IMR-90 (cell line): ENCODE data around the gene XRCC4. TPM values are rescaled to one million over a fixed set of nuclear protein-coding genes. Genes with fewer than 3 reads are reported as not detected.

ENCODE experiments used
- ATAC-seq: fragments of 200-7000 bp; cut with Tn5 transposase; 2 replicates; pipeline ENCODE4 v1.9.1; 2020; ENCODE audit warnings: low read depth, mild to moderate bottlenecking, moderate library complexity
- BruUV-seq: library from RNA; stranded (reverse); fragments of 400-500 nt; replicated peaks from 2 replicates; lab custom pipeline; 2021; lab: Mats Ljungman, UMichigan
- CTCF ChIA-PET: fragments of 300-600 bp; formaldehyde crosslinking; extraction: SDS; loops from one replicate; lab custom pipeline; 2021; ENCODE audit warnings: antibody characterized with exemption; lab: Yijun Ruan, JAX
- POLR2A ChIA-PET: fragments of 300-600 bp; sonication (Branson Sonifier 250); formaldehyde crosslinking; loops from one replicate; lab custom pipeline; 2022; ENCODE audit warnings: antibody characterized with exemption; ENCODE audit not compliant: unreplicated experiment; lab: Charles Lee
- DNase-seq: peaks from one replicate; pipeline ENCODE4 v3.0.0; 2013
- H2AFZ ChIP-seq: replicated peaks from 2 replicates; pipeline ENCODE3; 2013; ENCODE audit warnings: low read length, mild to moderate bottlenecking; ENCODE audit not compliant: poor library complexity
- H2AK5ac ChIP-seq: 2 replicates; pipeline ENCODE4 v1.6.1; 2013; ENCODE audit warnings: low read depth, low read length, inconsistent platforms
- H2AK9ac ChIP-seq: replicated peaks from 2 replicates; pipeline ENCODE3; 2013; ENCODE audit warnings: mild to moderate bottlenecking, low read depth, low read length, moderate library complexity; ENCODE audit not compliant: poor library complexity
- H2BK120ac ChIP-seq: 2 replicates; pipeline ENCODE4 v1.6.1; 2013; ENCODE audit warnings: low read depth, low read length, inconsistent platforms
- H2BK15ac ChIP-seq: 3 replicates; pipeline ENCODE4 v1.6.1; 2013; ENCODE audit warnings: low read depth, low read length, inconsistent platforms
- H2BK20ac ChIP-seq: 2 replicates; pipeline ENCODE4 v1.6.1; 2013; ENCODE audit warnings: low read depth, mild to moderate bottlenecking, inconsistent platforms, low read length, moderate library complexity
- H2BK5ac ChIP-seq: 2 replicates; pipeline ENCODE4 v1.6.1; 2013; ENCODE audit warnings: mild to moderate bottlenecking, low read depth, low read length, inconsistent platforms; ENCODE audit not compliant: poor library complexity, severe bottlenecking
- H3K14ac ChIP-seq: replicated peaks from 2 replicates; pipeline ENCODE4 v1.6.1; 2013; ENCODE audit warnings: low read depth, low read length, inconsistent platforms
- H3K18ac ChIP-seq: 2 replicates; pipeline ENCODE4 v1.6.1; 2013; ENCODE audit warnings: low read depth, low read length, control low read depth
- H3K23ac ChIP-seq: 2 replicates; pipeline ENCODE4 v1.6.1; 2013; ENCODE audit warnings: low read depth, low read length, inconsistent platforms
- H3K27ac ChIP-seq: 2 replicates; pipeline ENCODE4 v1.5.1; 2013; ENCODE audit warnings: mild to moderate bottlenecking, control low read depth, low read length; ENCODE audit not compliant: insufficient read depth
- H3K27me3 ChIP-seq: 2 replicates; pipeline ENCODE4 v1.6.1; 2013; ENCODE audit warnings: low read length; ENCODE audit not compliant: control insufficient read depth, insufficient read depth
- H3K36me3 ChIP-seq: 2 replicates; pipeline ENCODE4 v1.6.1; 2013; ENCODE audit warnings: low read length, mixed read lengths; ENCODE audit not compliant: control insufficient read depth, insufficient read depth
- H3K4ac ChIP-seq: 2 replicates; pipeline ENCODE4 v1.6.1; 2013; ENCODE audit warnings: low read depth, low read length, inconsistent platforms
- H3K4me1 ChIP-seq: 2 replicates; pipeline ENCODE4 v1.6.1; 2013; ENCODE audit warnings: low read length, mixed read lengths; ENCODE audit not compliant: control insufficient read depth, insufficient read depth
- H3K4me2 ChIP-seq: 2 replicates; pipeline ENCODE4 v1.6.1; 2013; ENCODE audit warnings: low read depth, mild to moderate bottlenecking, control low read depth, low read length, moderate library complexity
- H3K4me3 ChIP-seq: 2 replicates; pipeline ENCODE4 v1.5.1; 2013; ENCODE audit warnings: low read depth, mild to moderate bottlenecking, control low read depth, low read length, moderate library complexity; ENCODE audit not compliant: insufficient read depth
- H3K56ac ChIP-seq: 2 replicates; pipeline ENCODE4 v1.6.1; 2013; ENCODE audit warnings: low read length, inconsistent platforms; ENCODE audit not compliant: insufficient read depth; ENCODE audit errors: extremely low read depth
- H3K79me1 ChIP-seq, 2 experiments: 2 replicates each; pipeline ENCODE4 v1.6.1; 2013; ENCODE audit warnings: low read length in 2 of 2, inconsistent platforms in 1 of 2, low read depth in 1 of 2
- H3K9ac ChIP-seq: 2 replicates; pipeline ENCODE4 v1.6.1; 2013; ENCODE audit warnings: low read depth, low read length, control low read depth
- H3K9me1 ChIP-seq: 2 replicates; pipeline ENCODE4 v1.6.1; 2013; ENCODE audit warnings: low read length, inconsistent platforms; ENCODE audit not compliant: insufficient read depth
- H3K9me3 ChIP-seq: 2 replicates; pipeline ENCODE4 v1.6.1; 2013; ENCODE audit warnings: low read length; ENCODE audit not compliant: control insufficient read depth, insufficient read depth
- H4K20me1 ChIP-seq: 2 replicates; pipeline ENCODE4 v1.6.1; 2013; ENCODE audit warnings: low read length, inconsistent platforms; ENCODE audit not compliant: insufficient read depth
- H4K5ac ChIP-seq: 2 replicates; pipeline ENCODE4 v1.6.1; 2013; ENCODE audit warnings: mild to moderate bottlenecking, low read depth, low read length, control low read depth
- H4K8ac ChIP-seq, 2 experiments: 2 replicates each; pipeline ENCODE4 v1.6.1; 2013; ENCODE audit warnings: low read depth in 2 of 2, low read length in 2 of 2, control low read depth in 1 of 2, inconsistent platforms in 1 of 2
- H4K91ac ChIP-seq: 2 replicates; pipeline ENCODE4 v1.6.1; 2013; ENCODE audit warnings: low read depth, low read length, inconsistent platforms; ENCODE audit not compliant: insufficient read depth
- CHD1 ChIP-seq: IDR thresholded peaks from 2 replicates; pipeline ENCODE4 v1.6.1; 2012; ENCODE audit warnings: low read depth, low read length, improper control_type of control experiment
- FOS ChIP-seq: fragments of 150-350 bp; IDR thresholded peaks from 2 replicates; pipeline ENCODE4 v1.6.1; 2016; ENCODE audit warnings: low read depth, low read length
- MAFK ChIP-seq: IDR thresholded peaks from 2 replicates; pipeline ENCODE4 v1.6.1; 2012; ENCODE audit warnings: low read depth, low read length, improper control_type of control experiment
- MAZ ChIP-seq: IDR thresholded peaks from 2 replicates; pipeline ENCODE4 v1.6.1; 2012; ENCODE audit warnings: low read depth, mild to moderate bottlenecking, low read length, improper control_type of control experiment, moderate library complexity, borderline replicate concordance
- MXI1 ChIP-seq: IDR thresholded peaks from 2 replicates; pipeline ENCODE4 v1.6.1; 2012; ENCODE audit warnings: low read depth, mild to moderate bottlenecking, low read length, moderate library complexity, borderline replicate concordance
- NFE2L2 ChIP-seq: fragments of 150-350 bp; IDR thresholded peaks from 2 replicates; pipeline ENCODE4 v1.6.1; 2016; ENCODE audit warnings: low read depth, mild to moderate bottlenecking, low read length
- POLR2A ChIP-seq: IDR thresholded peaks from 2 replicates; pipeline ENCODE4 v1.6.1; 2012; ENCODE audit warnings: mild to moderate bottlenecking, low read depth, low read length
- RAD21 ChIP-seq: IDR thresholded peaks from 2 replicates; pipeline ENCODE4 v1.6.1; 2012; ENCODE audit warnings: low read length, improper control_type of control experiment
- RCOR1 ChIP-seq: IDR thresholded peaks from 2 replicates; pipeline ENCODE4 v1.6.1; 2012; ENCODE audit warnings: mild to moderate bottlenecking, low read length, improper control_type of control experiment; ENCODE audit not compliant: insufficient replicate concordance
- RFX5 ChIP-seq: IDR thresholded peaks from 2 replicates; pipeline ENCODE4 v1.8.0; 2012; ENCODE audit warnings: low read depth, mild to moderate bottlenecking, low read length, moderate library complexity
- SMC3 ChIP-seq: fragments of 150-350 bp; IDR thresholded peaks from 2 replicates; pipeline ENCODE4 v1.6.1; 2016; ENCODE audit warnings: low read depth, mild to moderate bottlenecking, antibody characterized with exemption, low read length, moderate library complexity
- WGBS, 2 experiments: methylation state at CpG; one replicate each; pipeline versions ENCODE4 v1.1.5 to v1.1.7; 2013; ENCODE audit warnings: missing lambda C conversion rate in 2 of 2; ENCODE audit not compliant: insufficient read length in 1 of 2; ENCODE audit errors: extremely low coverage in 2 of 2; 5-methylcytosine and 5-hydroxymethylcytosine counted together
- dilution Hi-C: fragments of 300-500 bp; cut with HindIII; formaldehyde crosslinking; loops from one replicate; pipeline ENCODE4 v1.14.3; 2018; ENCODE audit warnings: low sequenced_read_pairs; ENCODE audit not compliant: unreplicated experiment
- in situ Hi-C: fragments of 300-500 bp; cut with MboI; formaldehyde crosslinking; loops from 3 replicates; pipeline ENCODE4 v1.14.3; 2019; ENCODE audit warnings: low sequenced_read_pairs, inconsistent platforms, mixed read lengths
- intact Hi-C: fragments of 100-400 bp; cut with micrococcal nuclease; formaldehyde crosslinking; loops from 2 replicates; pipeline ENCODE4 v1.10.0; 2022
- polyA plus RNA-seq, 3 experiments: library from polyadenylated mRNA; depleted of rRNA; stranded (reverse); fragments of >200 nt; gene quantifications; 2 replicates each; pipeline ENCODE4 v1.2.3, GENCODE V29; 2012; ENCODE audit warnings: low replicate concordance in 1 of 3
- total RNA-seq: library from RNA; depleted of rRNA; stranded (reverse); fragments of >200 nt; gene quantifications from 2 replicates; pipeline ENCODE4 v1.2.3, GENCODE V29; 2012
- TF ChIP-seq, protein P1 (sequence below): fragments of 150-350 bp; IDR thresholded peaks from 2 replicates; pipeline ENCODE4 v1.6.1; 2017; ENCODE audit warnings: mild to moderate bottlenecking, antibody characterized with exemption, low read length, low read depth
- TF ChIP-seq, protein P2 (sequence below): fragments of 150-350 bp; IDR thresholded peaks from 2 replicates; pipeline ENCODE4 v1.6.1; 2016; ENCODE audit warnings: low read depth, mild to moderate bottlenecking, low read length, moderate library complexity, borderline replicate concordance
- TF ChIP-seq, protein P3 (sequence below): conservative IDR thresholded peaks from 2 replicates; pipeline ENCODE4 v1.5.1; 2012; ENCODE audit warnings: mild to moderate bottlenecking, low read depth, low read length, improper control_type of control experiment

XRCC4 gene
- total and polyA plus RNA-seq, 2 of the 4 experiments (the other 2 are of a cell fraction): 3.5 to 4.7 TPM

DNA sequence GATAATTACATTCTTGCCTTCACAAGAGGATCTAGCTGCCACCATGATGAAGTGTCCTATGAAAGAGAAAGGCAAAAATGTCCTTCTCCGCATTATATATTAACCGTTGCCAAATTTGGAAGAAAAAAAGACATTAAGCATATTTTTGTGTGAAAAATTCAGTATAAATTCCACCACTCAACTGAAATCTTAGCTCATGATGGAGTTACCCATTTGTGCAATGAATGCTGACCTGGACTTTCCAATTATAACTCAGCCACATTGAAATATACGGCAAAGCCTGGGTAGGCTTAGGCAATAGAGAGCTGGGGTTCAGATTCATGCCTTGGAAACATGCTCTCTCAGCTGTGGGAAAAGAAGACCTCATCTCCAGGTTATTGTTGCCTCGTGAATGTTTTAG, 322.9 kb downstream of the XRCC4 start:
- no peak overlapping the region for H3K4ac ChIP-seq
- no peak overlapping the region for H3K56ac ChIP-seq
- ATAC-seq (no peak), DNase-seq (no peak)
- H2BK15ac ChIP-seq: no peak overlapping the region
- no peaks in the 10 kb centered on the region for H3K36me3 ChIP-seq
- H3K27ac ChIP-seq: no peak overlapping the region
- no peak overlapping the region for H3K18ac ChIP-seq
- no peaks in the 10 kb centered on the region for H3K27me3 ChIP-seq
- POLR2A ChIA-PET: no interaction called here
- no peak overlapping the region for H2BK5ac ChIP-seq
- no peak overlapping the region for H2AK5ac ChIP-seq
- in situ Hi-C loops (no loop called here), intact Hi-C loops (no loop called here), dilution Hi-C loops (no loop called here)
- H2BK20ac ChIP-seq: no peak overlapping the region
- WGBS, 2 experiments: no CpG with 5 or more reads among the region's 4 CpGs
- BruUV-seq: no TSS peak
- peaks cover 2% of the 10 kb centered on the region for H3K4me1 ChIP-seq
- no peak overlapping the region for H3K14ac ChIP-seq
- H3K23ac ChIP-seq: no peak overlapping the region
- no peak for TF ChIP-seq RAD21
- no peak for TF ChIP-seq RCOR1
- no peak for TF ChIP-seq FOS
- no peak for TF ChIP-seq MAZ
- no peak for TF ChIP-seq POLR2A
- TF ChIP-seq, protein P1, sequence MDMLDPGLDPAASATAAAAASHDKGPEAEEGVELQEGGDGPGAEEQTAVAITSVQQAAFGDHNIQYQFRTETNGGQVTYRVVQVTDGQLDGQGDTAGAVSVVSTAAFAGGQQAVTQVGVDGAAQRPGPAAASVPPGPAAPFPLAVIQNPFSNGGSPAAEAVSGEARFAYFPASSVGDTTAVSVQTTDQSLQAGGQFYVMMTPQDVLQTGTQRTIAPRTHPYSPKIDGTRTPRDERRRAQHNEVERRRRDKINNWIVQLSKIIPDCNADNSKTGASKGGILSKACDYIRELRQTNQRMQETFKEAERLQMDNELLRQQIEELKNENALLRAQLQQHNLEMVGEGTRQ: no peak
- TF ChIP-seq CHD1: no peak
- TF ChIP-seq, protein P2, sequence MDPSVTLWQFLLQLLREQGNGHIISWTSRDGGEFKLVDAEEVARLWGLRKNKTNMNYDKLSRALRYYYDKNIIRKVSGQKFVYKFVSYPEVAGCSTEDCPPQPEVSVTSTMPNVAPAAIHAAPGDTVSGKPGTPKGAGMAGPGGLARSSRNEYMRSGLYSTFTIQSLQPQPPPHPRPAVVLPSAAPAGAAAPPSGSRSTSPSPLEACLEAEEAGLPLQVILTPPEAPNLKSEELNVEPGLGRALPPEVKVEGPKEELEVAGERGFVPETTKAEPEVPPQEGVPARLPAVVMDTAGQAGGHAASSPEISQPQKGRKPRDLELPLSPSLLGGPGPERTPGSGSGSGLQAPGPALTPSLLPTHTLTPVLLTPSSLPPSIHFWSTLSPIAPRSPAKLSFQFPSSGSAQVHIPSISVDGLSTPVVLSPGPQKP: no peak
- TF ChIP-seq, protein P3, sequence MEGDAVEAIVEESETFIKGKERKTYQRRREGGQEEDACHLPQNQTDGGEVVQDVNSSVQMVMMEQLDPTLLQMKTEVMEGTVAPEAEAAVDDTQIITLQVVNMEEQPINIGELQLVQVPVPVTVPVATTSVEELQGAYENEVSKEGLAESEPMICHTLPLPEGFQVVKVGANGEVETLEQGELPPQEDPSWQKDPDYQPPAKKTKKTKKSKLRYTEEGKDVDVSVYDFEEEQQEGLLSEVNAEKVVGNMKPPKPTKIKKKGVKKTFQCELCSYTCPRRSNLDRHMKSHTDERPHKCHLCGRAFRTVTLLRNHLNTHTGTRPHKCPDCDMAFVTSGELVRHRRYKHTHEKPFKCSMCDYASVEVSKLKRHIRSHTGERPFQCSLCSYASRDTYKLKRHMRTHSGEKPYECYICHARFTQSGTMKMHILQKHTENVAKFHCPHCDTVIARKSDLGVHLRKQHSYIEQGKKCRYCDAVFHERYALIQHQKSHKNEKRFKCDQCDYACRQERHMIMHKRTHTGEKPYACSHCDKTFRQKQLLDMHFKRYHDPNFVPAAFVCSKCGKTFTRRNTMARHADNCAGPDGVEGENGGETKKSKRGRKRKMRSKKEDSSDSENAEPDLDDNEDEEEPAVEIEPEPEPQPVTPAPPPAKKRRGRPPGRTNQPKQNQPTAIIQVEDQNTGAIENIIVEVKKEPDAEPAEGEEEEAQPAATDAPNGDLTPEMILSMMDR: no peak
- no peak for TF ChIP-seq RFX5
- TF ChIP-seq SMC3: no peak
- TF ChIP-seq MXI1: no peak
- TF ChIP-seq MAFK: no peak
- no peak for TF ChIP-seq NFE2L2
- H3K9me1 ChIP-seq: no peaks in the 10 kb centered on the region
- CTCF ChIA-PET: interaction anchor here (0.7 kb wide), 1 partner anchor 323 kb away, joined by 3 read pairs; the partner anchor contains the start of genes TMEM167A and XRCC4
- H3K79me1 ChIP-seq: no peaks in the 10 kb centered on the region
- H3K9ac ChIP-seq: no peak overlapping the region
- H2BK120ac ChIP-seq: no peak overlapping the region
- no peak overlapping the region for H3K4me2 ChIP-seq
- no peaks in the 10 kb centered on the region for H3K9me3 ChIP-seq
- no peak overlapping the region for H2AFZ ChIP-seq
- H4K8ac ChIP-seq: no peak overlapping the region
- no peak overlapping the region for H4K91ac ChIP-seq
- no peak overlapping the region for H4K5ac ChIP-seq
- no peak overlapping the region for H3K4me3 ChIP-seq
- no peak overlapping the region for H2AK9ac ChIP-seq
- H4K20me1 ChIP-seq: no peaks in the 10 kb centered on the region
